Measurements from ENCODE around the gene EYS.

The EYS gene

DNA sequence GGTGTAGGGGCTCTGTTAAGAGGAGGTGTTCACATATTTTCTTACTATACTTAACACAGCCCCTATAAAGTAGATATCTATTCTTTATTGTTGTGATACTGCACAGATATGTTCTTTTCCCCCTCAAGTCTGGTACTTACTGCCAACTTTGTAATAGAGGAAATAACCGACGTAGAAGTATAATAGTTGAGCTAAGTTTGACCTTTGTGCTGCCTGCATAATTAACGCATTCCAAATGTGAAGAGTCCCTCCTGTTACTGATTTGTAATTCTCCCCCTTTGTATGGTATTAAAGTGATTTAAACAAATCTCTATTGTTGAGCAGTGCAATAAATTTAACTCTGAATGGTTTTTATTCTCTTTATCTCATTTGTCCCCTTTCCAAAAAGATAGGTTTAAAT is 2032.4 kb downstream of the EYS start:
- H3K36me3 ChIP-seq (ENCODE audit: control insufficient read depth in 4 of 4, insufficient read depth in 4 of 4, low read length in 3 of 4) = peaks cover 2 to 12% (median 10%) of the 10 kb centered on the region in 4 experiments
- no peaks in the 10 kb centered on the region for H3K9me3 ChIP-seq (ENCODE audit: control extremely low read depth in 1 of 5, control insufficient read depth in 4 of 5, insufficient read depth in 2 of 5, low read depth in 1 of 5, low read length in 4 of 5)
- H3K4me3 ChIP-seq (ENCODE audit: control insufficient read depth in 1 of 7, extremely low read depth in 1 of 7, insufficient read depth in 4 of 7, low read depth in 2 of 7, low read length in 6 of 7) = no peak overlapping the region
- H3K27ac ChIP-seq (ENCODE audit: insufficient read depth in 1 of 2, low read depth in 1 of 2, low read length in 2 of 2, poor library complexity in 1 of 2, severe bottlenecking in 2 of 2) = no peak overlapping the region
- ChIA-PET POLR2A (no interaction called here), CTCF (no interaction called here)
- WGBS (ENCODE audit: insufficient coverage) = no CpG with 5 or more reads among the region's 3 CpGs
- DNase-seq = no peak
- no peaks in the 10 kb centered on the region for H3K27me3 ChIP-seq (replicated peaks in 2 of 5; ENCODE audit: control insufficient read depth in 4 of 5, insufficient read depth in 5 of 5, low read length in 4 of 5)
- H3K4me1 ChIP-seq (ENCODE audit: control extremely low read depth in 1 of 4, control insufficient read depth in 4 of 4, insufficient read depth in 4 of 4, low read length in 3 of 4) = peaks cover 4 to 16% (median 5%) of the 10 kb centered on the region in 4 experiments

- H3K4me3 ChIP-seq (ENCODE audit: control insufficient read depth in 1 of 7, extremely low read depth in 1 of 7, insufficient read depth in 4 of 7, low read depth in 2 of 7, low read length in 6 of 7) = no peak overlapping the region
- ChIA-PET CTCF (no interaction called here), POLR2A (no interaction called here)
- H3K4me1 ChIP-seq (ENCODE audit: control extremely low read depth in 1 of 4, control insufficient read depth in 4 of 4, insufficient read depth in 4 of 4, low read length in 3 of 4) = peaks cover 0 to 10% (median 3%) of the 10 kb centered on the region in 4 experiments
- no peaks in the 10 kb centered on the region for H3K27me3 ChIP-seq (replicated peaks in 2 of 5; ENCODE audit: control insufficient read depth in 4 of 5, insufficient read depth in 5 of 5, low read length in 4 of 5)
- H3K36me3 ChIP-seq (ENCODE audit: control insufficient read depth in 4 of 4, insufficient read depth in 4 of 4, low read length in 3 of 4) = peaks cover 2 to 12% (median 11%) of the 10 kb centered on the region in 4 experiments
- no peak overlapping the region for H3K27ac ChIP-seq (ENCODE audit: insufficient read depth in 1 of 2, low read depth in 1 of 2, low read length in 2 of 2, poor library complexity in 1 of 2, severe bottlenecking in 2 of 2)
- DNase-seq = no peak
- no CpG with 5 or more reads among the region's 2 CpGs for WGBS (ENCODE audit: insufficient coverage)
- H3K9me3 ChIP-seq (ENCODE audit: control extremely low read depth in 1 of 5, control insufficient read depth in 4 of 5, insufficient read depth in 2 of 5, low read depth in 1 of 5, low read length in 4 of 5) = no peaks in the 10 kb centered on the region
Measured at GRCh38 chr6:63673692-63674091, 2033.3 kb downstream of the EYS start.

- H3K27ac ChIP-seq (ENCODE audit: insufficient read depth in 1 of 2, low read depth in 1 of 2, low read length in 2 of 2, poor library complexity in 1 of 2, severe bottlenecking in 2 of 2) = no peak overlapping the region
- ChIA-PET CTCF (interaction anchor here (1.2 to 1.3 kb wide), 2 partner anchors 11 to 16 kb away, joined by 3 to 6 read pairs; no protein-coding TSS in a partner anchor), POLR2A (no interaction called here)
- no peak overlapping the region for H3K4me3 ChIP-seq (ENCODE audit: control insufficient read depth in 1 of 7, extremely low read depth in 1 of 7, insufficient read depth in 4 of 7, low read depth in 2 of 7, low read length in 6 of 7)
- peaks cover 0 to 10% (median 3%) of the 10 kb centered on the region in 4 experiments for H3K4me1 ChIP-seq (ENCODE audit: control extremely low read depth in 1 of 4, control insufficient read depth in 4 of 4, insufficient read depth in 4 of 4, low read length in 3 of 4)
- H3K36me3 ChIP-seq (ENCODE audit: control insufficient read depth in 4 of 4, insufficient read depth in 4 of 4, low read length in 3 of 4) = peaks cover 2 to 13% (median 11%) of the 10 kb centered on the region in 4 experiments
- no peaks in the 10 kb centered on the region for H3K27me3 ChIP-seq (replicated peaks in 2 of 5; ENCODE audit: control insufficient read depth in 4 of 5, insufficient read depth in 5 of 5, low read length in 4 of 5)
- H3K9me3 ChIP-seq (ENCODE audit: control extremely low read depth in 1 of 5, control insufficient read depth in 4 of 5, insufficient read depth in 2 of 5, low read depth in 1 of 5, low read length in 4 of 5) = no peaks in the 10 kb centered on the region
- no peak for DNase-seq
- 95% methylated on average over 2 of the region's 3 CpGs for WGBS (ENCODE audit: insufficient coverage)
Measured at GRCh38 chr6:63672582-63673129, 2034.4 kb downstream of the EYS start.

DNA sequence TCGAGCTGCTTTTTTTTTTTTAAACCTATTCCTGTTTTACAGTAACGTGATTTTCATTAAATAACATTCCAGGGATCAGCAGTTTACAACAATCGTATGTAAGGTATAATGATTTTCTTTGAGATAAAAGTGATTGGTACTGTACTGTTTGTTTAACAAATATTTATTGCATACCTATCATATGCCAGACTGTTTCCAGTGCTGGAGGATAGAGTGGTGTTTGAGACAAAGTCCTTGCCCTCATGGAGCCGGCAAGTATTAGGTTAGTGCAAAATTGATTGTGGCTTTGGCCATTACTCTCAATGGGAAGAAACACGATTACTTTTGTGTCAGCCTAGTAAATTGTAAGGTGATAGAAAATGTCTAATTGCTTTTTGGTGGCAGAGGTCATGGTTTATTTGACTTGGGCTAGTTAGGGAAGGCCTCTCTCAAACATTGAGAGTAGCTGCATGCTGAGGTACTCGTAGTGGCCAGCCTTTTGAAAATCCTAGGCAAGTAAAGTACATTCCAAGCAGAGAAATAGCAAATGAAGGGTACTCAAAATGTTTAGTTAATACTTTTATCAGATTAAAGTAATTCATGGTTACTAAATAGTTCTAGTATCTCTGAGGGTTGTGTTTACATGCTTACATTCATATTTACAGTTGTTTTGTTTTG is 2035.8 kb downstream of the EYS start:
- POLR2A ChIA-PET = no interaction called here
- peaks cover 2 to 13% (median 11%) of the 10 kb centered on the region in 4 experiments for H3K36me3 ChIP-seq (ENCODE audit: control insufficient read depth in 4 of 4, insufficient read depth in 4 of 4, low read length in 3 of 4)
- no peaks in the 10 kb centered on the region for H3K9me3 ChIP-seq (ENCODE audit: control extremely low read depth in 1 of 5, control insufficient read depth in 4 of 5, insufficient read depth in 2 of 5, low read depth in 1 of 5, low read length in 4 of 5)
- peaks cover 0 to under 1% (median under 1%) of the 10 kb centered on the region in 4 experiments for H3K4me1 ChIP-seq (ENCODE audit: control extremely low read depth in 1 of 4, control insufficient read depth in 4 of 4, insufficient read depth in 4 of 4, low read length in 3 of 4)
- H3K27ac ChIP-seq (ENCODE audit: insufficient read depth in 1 of 2, low read depth in 1 of 2, low read length in 2 of 2, poor library complexity in 1 of 2, severe bottlenecking in 2 of 2) = no peak overlapping the region
- 67% methylated on average over 3 of the region's 6 CpGs for WGBS (ENCODE audit: insufficient coverage)
- DNase-seq = no peak
- H3K27me3 ChIP-seq (replicated peaks in 2 of 5; ENCODE audit: control insufficient read depth in 4 of 5, insufficient read depth in 5 of 5, low read length in 4 of 5) = no peaks in the 10 kb centered on the region
- CTCF ChIA-PET = interaction anchor here (1.2 kb wide), 1 partner anchor 15 kb away, joined by 3 read pairs; no protein-coding TSS in a partner anchor
- no peak overlapping the region for H3K4me3 ChIP-seq (ENCODE audit: control insufficient read depth in 1 of 7, extremely low read depth in 1 of 7, insufficient read depth in 4 of 7, low read depth in 2 of 7, low read length in 6 of 7)
